Colonic mucosa (tissue), 4 donors: ENCODE measurements around the gene MEST. TPM values are rescaled to one million over a fixed set of nuclear protein-coding genes. Genes with fewer than 3 reads are reported as not detected.
A peak's percentile ranks its signal among the peaks of the same experiment; 100 is the strongest.
"Not testable (repeated sequence)": the region's sequence is repeated elsewhere in the genome, so short reads cannot be mapped to it uniquely, and the experiment has no call there.

Source experiments
- DNase-seq: peaks from one replicate; pipeline ENCODE4 v3.0.0-alpha.2; 2020
- H3K27ac ChIP-seq: fragments of 200-600 bp; one replicate; pipeline ENCODE4 v1.8.0; 2021
- H3K27me3 ChIP-seq: fragments of 200-600 bp; one replicate; pipeline ENCODE4 v1.8.0; 2021
- H3K36me3 ChIP-seq: fragments of 200-600 bp; one replicate; pipeline ENCODE4 v1.8.0; 2021
- H3K4me1 ChIP-seq: fragments of 200-600 bp; one replicate; pipeline ENCODE4 v1.8.0; 2021; ENCODE audit warnings: mild to moderate bottlenecking
- H3K4me3 ChIP-seq: fragments of 200-600 bp; one replicate; pipeline ENCODE4 v1.8.0; 2021
- H3K9ac ChIP-seq, 2 donors: one replicate each; pipeline ENCODE4 v1.7.0; 2013; ENCODE audit warnings: control low read depth in 2 of 2, low read depth in 2 of 2, low read length in 2 of 2
- H3K9me3 ChIP-seq: fragments of 200-600 bp; one replicate; pipeline ENCODE4 v1.8.0; 2021
- intact Hi-C: fragments of 100-400 bp; cut with DNase I; formaldehyde crosslinking; loops from one replicate; pipeline ENCODE4 v1.14.1; 2022
- total RNA-seq, 2 donors: library from RNA; stranded (reverse); fragmentation: NEBNext Ultra II Directional in 1 of 2; extraction: Animal tissue kit (Norgen Biotek cat#: 25700) in 1 of 2; gene quantifications; one replicate each; pipeline ENCODE4 v1.2.1, GENCODE V29; 2021
- TF ChIP-seq, protein P1 (sequence below): fragments of 200-600 bp; IDR thresholded peaks from one replicate; pipeline ENCODE4 v1.8.0; 2022; ENCODE audit warnings: antibody characterized with exemption, mild to moderate bottlenecking
- donor health status: healthy.
- donor health status: DM: no; HTN: no; CAD: no.
- donor health status: DM: no; HTN: no; CAD: no.

The MEST gene, protein sequence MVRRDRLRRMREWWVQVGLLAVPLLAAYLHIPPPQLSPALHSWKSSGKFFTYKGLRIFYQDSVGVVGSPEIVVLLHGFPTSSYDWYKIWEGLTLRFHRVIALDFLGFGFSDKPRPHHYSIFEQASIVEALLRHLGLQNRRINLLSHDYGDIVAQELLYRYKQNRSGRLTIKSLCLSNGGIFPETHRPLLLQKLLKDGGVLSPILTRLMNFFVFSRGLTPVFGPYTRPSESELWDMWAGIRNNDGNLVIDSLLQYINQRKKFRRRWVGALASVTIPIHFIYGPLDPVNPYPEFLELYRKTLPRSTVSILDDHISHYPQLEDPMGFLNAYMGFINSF
- 10 to 100 TPM; 28.2 to 48.6 TPM for total RNA-seq

DNA sequence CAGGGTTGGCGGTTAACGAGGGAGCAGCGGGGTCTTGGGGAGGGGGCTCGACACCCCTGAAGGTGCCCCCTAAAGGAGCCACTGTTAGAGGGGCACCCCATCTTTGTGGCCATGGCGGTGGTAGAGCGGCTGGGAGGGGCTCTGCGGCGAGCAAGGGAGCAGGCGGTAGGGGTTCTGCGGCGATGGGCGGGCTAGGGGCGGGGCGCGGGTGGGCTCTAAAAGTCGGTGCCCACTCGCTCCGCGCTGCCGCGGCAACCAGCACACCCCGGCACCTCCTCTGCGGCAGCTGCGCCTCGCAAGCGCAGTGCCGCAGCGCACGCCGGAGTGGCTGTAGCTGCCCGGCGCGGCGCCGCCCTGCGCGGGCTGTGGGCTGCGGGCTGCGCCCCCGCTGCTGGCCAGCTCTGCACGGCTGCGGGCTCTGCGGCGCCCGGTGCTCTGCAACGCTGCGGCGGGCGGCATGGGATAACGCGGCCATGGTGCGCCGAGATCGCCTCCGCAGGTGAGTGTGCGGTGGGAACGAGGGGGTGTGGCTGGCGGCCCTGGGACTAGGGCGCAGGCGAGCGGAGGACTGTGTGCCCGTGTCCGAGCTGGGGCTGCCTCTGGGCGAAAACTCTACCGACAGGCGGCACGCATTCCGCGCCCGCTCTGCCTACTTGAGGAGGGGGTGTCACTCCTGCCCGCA is at the start of gene MEST:
TSS of gene MEST (plus strand) at position 245 of the 682 bp plus-strand sequence. CDS start at position 474, 229 bp downstream.
- no peaks in the 10 kb centered on the region for H3K4me1 ChIP-seq
- no peaks in the 10 kb centered on the region for H3K27me3 ChIP-seq
- H3K27ac ChIP-seq = no peak within 1 kb of the TSS
- H3K9ac ChIP-seq = no peak within 1 kb of the TSS
- H3K9me3 ChIP-seq = no peaks in the 10 kb centered on the region
- H3K4me3 ChIP-seq = peak within 1 kb of the TSS; percentile 23
- no peaks in the 10 kb centered on the region for H3K36me3 ChIP-seq
- intact Hi-C loops = no loop called here
- TF ChIP-seq, protein P1, sequence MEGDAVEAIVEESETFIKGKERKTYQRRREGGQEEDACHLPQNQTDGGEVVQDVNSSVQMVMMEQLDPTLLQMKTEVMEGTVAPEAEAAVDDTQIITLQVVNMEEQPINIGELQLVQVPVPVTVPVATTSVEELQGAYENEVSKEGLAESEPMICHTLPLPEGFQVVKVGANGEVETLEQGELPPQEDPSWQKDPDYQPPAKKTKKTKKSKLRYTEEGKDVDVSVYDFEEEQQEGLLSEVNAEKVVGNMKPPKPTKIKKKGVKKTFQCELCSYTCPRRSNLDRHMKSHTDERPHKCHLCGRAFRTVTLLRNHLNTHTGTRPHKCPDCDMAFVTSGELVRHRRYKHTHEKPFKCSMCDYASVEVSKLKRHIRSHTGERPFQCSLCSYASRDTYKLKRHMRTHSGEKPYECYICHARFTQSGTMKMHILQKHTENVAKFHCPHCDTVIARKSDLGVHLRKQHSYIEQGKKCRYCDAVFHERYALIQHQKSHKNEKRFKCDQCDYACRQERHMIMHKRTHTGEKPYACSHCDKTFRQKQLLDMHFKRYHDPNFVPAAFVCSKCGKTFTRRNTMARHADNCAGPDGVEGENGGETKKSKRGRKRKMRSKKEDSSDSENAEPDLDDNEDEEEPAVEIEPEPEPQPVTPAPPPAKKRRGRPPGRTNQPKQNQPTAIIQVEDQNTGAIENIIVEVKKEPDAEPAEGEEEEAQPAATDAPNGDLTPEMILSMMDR = no peak
- DNase-seq = no peak

DNA sequence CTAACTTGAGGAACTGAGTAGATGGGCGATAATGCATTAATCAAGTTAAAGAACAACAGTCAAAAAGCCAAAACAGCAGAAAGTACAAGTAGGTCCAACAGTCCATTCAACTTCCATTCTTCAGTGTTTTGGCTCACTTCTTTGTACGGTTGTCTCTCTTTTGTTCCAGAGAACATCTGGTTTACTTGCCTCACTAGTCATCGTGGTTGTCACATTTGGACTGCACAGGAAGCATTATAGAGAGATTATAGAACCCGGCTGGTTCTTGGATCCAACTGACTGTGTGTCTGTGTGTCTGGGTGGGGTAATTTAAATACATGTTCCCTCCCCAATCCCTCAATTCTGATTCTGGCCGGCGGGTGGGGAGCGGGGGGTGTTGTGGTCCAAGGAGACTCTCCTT is 49.3 kb upstream of the MEST start:
- Histone ChIP-seq H3K36me3 (no peaks in the 10 kb centered on the region), H3K9me3 (no peaks in the 10 kb centered on the region), H3K4me3 (no peak overlapping the region), H3K27me3 (no peaks in the 10 kb centered on the region), H3K4me1 (no peaks in the 10 kb centered on the region), H3K9ac (no peak overlapping the region), H3K27ac (no peak overlapping the region)
- DNase-seq = no peak
- intact Hi-C loops = no loop called here
- TF ChIP-seq, protein P1 = no peak

DNA sequence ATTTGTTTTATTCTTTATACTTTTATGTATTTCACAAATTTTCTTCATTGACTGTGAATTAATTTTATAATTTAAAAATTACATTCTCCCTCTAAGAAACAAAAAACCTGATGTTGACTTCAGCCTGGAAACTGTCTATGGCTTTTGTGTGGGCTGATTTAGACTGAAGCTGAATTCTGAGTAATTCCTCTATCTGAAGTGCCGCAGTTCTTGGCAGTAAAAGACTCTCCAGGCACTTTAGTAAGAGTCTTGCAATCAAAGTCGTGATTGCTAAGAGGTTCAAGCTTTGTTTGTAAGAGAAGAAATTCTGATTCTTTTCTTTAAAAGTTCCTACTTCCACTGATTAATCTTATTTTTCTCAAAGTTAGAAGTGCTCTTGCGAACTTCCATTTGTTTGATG is 47.7 kb upstream of the MEST start:
- Histone ChIP-seq H3K4me3 (no peak overlapping the region), H3K9ac (no peak overlapping the region), H3K9me3 (no peaks in the 10 kb centered on the region), H3K36me3 (no peaks in the 10 kb centered on the region), H3K27ac (no peak overlapping the region), H3K4me1 (no peaks in the 10 kb centered on the region), H3K27me3 (no peaks in the 10 kb centered on the region)
- TF ChIP-seq, protein P1 = no peak
- DNase-seq = no peak
- intact Hi-C loops = no loop called here

GRCh38 chr7:130444751-130445407 is 47.0 kb upstream of the MEST start:
- Histone ChIP-seq H3K36me3 (no peaks in the 10 kb centered on the region), H3K9me3 (no peaks in the 10 kb centered on the region), H3K27me3 (no peaks in the 10 kb centered on the region), H3K4me3 (no peak overlapping the region), H3K4me1 (no peaks in the 10 kb centered on the region), H3K9ac (no peak overlapping the region), H3K27ac (no peak overlapping the region)
- DNase-seq = no peak
- TF ChIP-seq, protein P1 = no peak
- intact Hi-C loops = no loop called here

- no peaks in the 10 kb centered on the region for H3K4me1 ChIP-seq
- H3K27me3 ChIP-seq = no peaks in the 10 kb centered on the region
- no peak overlapping the region for H3K9ac ChIP-seq
- no peak for DNase-seq
- no peak overlapping the region for H3K27ac ChIP-seq
- no peak overlapping the region for H3K4me3 ChIP-seq
- no peaks in the 10 kb centered on the region for H3K36me3 ChIP-seq
- no peaks in the 10 kb centered on the region for H3K9me3 ChIP-seq
- TF ChIP-seq, protein P1 = no peak
- intact Hi-C loops = no loop called here
These were observed 45.6 kb upstream of the MEST start for GRCh38 chr7:130446259-130446658.

DNA sequence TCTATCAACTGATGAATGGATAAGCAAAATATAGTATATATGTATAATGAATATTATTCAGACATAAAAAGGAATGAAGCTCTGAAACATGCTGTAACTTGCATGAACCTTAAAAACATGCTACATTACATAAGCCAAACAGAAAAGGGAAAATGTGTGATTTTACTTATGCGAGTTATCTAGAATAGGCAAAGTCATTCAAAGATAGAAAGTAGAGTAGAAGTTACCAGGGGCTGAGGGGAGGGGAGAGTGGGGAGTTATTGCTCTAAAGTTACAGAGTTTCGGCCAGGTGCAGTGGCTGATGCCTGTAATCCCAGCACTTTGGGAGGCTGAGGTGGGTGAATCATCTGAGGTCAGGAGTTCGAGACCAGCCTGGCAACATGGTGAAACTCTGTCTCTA is 40.5 kb upstream of the MEST start:
- H3K4me3 ChIP-seq, H3K9me3 ChIP-seq, H3K9ac ChIP-seq, H3K4me1 ChIP-seq, H3K36me3 ChIP-seq, H3K27ac ChIP-seq, intact Hi-C loops, DNase-seq, H3K27me3 ChIP-seq: not testable (repeated sequence)
